Peyer's patch (tissue), 4 donors: ENCODE data around the gene PKN1.

Experiments
- CTCF ChIP-seq, 6 experiments: fragments of 450-650 bp in 4 of 6; fragments of 200-600 bp in 2 of 6; sonication (generic) in 1 of 6; IDR thresholded peaks; one replicate each; pipeline ENCODE4 v1.5.1; 2017 to 2019; ENCODE audit warnings: antibody characterized with exemption in 6 of 6, mild to moderate bottlenecking in 3 of 6, moderate library complexity in 1 of 6
- POLR2A ChIP-seq, 2 donors: fragments of 450-650 bp; IDR thresholded peaks; one replicate each; pipeline ENCODE4 v1.5.1; 2017; ENCODE audit warnings: antibody characterized with exemption in 2 of 2, mild to moderate bottlenecking in 2 of 2, moderate library complexity in 2 of 2

GRCh38 chr19:14395262-14395661, 37.8 kb upstream of the PKN1 start:
- TF ChIP-seq CTCF (IDR thresholded peaks at IDR 0.05), result no peak
- TF ChIP-seq POLR2A (IDR thresholded peaks at IDR 0.05), result no peak
